ENCODE measurements around the gene PSENEN.

- TF ChIP-seq CTCF (IDR thresholded peaks at IDR 0.05) (no peak), POLR2A (IDR thresholded peaks at IDR 0.05) (no peak)
These were observed 21.8 kb upstream of the PSENEN start for GRCh38 chr19:35723671-35724070.
